Measurements from ENCODE around the gene RAB9A. TPM values are rescaled to one million over a fixed set of nuclear protein-coding genes. Genes with fewer than 3 reads are reported as not detected.

The RAB9A gene
- total RNA-seq, 1 experiment from 2014 or later, result 26.7 TPM

DNA sequence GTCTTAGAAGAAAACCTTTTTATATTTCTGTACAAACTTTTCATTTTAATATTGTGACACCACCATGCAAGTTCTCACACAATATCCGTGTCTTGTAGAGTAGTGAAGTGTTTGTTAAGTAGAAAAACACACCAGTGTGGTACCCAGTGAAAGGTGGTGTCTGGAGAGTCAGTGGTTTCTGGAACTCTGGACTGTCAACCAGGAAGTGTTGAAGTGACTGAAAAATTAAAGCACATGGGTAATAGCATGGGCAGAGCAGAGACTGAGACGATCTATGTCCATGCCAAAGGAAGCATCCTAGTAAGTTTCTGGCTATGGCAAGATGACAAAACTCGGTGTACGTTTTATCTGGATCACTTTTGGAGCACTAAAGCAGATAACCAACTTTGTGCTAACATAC, 22.2 kb downstream of the RAB9A start:
- no peak overlapping the region for H2AFZ ChIP-seq
- H3K9me3 ChIP-seq (ENCODE audit: insufficient read depth, low read depth), result no peaks in the 10 kb centered on the region
- H3K4me3 ChIP-seq, result no peak overlapping the region
- no peaks in the 10 kb centered on the region for H3K9me2 ChIP-seq (ENCODE audit: insufficient read depth)
- no peaks in the 10 kb centered on the region; the same call in 1 of the 2 replicates for H3F3A ChIP-seq (ENCODE audit: insufficient read depth, low read depth)
- no peaks in the 10 kb centered on the region for H4K20me1 ChIP-seq (ENCODE audit: insufficient read depth)
- CTCF ChIA-PET, result no interaction called here
- no peak overlapping the region for H3K4me2 ChIP-seq
- no TSS peak for BruUV-seq (replicated peaks)
- H3K79me2 ChIP-seq (ENCODE audit: low read depth), result 0 out of 2 replicates have a peak, but pooled peaks cover 4% of the 10 kb centered on the region
- intact Hi-C loops (cut with micrococcal nuclease; ENCODE audit: unreplicated experiment), result no loop called here
- no peaks in the 10 kb centered on the region for H3K27me3 ChIP-seq (ENCODE audit: insufficient read depth, low read depth)
- H3K4me1 ChIP-seq (replicated peaks; ENCODE audit: insufficient read depth), result no peaks in the 10 kb centered on the region
- no peak overlapping the region for H3K27ac ChIP-seq
- H3K36me3 ChIP-seq (ENCODE audit: low read depth), result peaks cover 4% of the 10 kb centered on the region; the same call in 1 of the 2 replicates
- DNase-seq, result no peak
- no peak for TF ChIP-seq EZH2 (IDR thresholded peaks at IDR 0.05; ENCODE audit: low read depth)
- TF ChIP-seq, protein P1, sequence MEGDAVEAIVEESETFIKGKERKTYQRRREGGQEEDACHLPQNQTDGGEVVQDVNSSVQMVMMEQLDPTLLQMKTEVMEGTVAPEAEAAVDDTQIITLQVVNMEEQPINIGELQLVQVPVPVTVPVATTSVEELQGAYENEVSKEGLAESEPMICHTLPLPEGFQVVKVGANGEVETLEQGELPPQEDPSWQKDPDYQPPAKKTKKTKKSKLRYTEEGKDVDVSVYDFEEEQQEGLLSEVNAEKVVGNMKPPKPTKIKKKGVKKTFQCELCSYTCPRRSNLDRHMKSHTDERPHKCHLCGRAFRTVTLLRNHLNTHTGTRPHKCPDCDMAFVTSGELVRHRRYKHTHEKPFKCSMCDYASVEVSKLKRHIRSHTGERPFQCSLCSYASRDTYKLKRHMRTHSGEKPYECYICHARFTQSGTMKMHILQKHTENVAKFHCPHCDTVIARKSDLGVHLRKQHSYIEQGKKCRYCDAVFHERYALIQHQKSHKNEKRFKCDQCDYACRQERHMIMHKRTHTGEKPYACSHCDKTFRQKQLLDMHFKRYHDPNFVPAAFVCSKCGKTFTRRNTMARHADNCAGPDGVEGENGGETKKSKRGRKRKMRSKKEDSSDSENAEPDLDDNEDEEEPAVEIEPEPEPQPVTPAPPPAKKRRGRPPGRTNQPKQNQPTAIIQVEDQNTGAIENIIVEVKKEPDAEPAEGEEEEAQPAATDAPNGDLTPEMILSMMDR (conservative IDR thresholded peaks at IDR 0.05), result no peak
- POLR2A ChIA-PET (ENCODE audit: unreplicated experiment), result no interaction called here

DNA sequence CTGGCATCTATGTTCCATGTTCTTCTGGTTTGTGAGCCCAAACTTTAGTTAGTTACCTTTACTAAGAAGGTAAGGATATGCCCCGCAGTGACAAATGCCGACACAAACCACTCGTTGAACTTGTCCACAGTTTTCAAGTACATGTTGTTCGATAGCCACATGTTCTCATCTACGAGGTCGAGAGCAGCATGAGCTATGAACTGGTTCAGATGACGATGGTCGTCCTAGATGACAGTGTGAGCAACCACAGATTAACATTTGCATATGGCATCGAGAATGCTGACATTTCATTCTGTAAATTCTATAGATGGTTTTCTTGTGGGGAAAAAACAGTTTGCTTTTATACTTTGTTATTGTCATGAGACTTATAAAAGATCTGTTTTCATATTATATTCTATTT, 27.5 kb downstream of the RAB9A start:
- BruUV-seq (replicated peaks), result no TSS peak
- Histone ChIP-seq H3K27ac (no peak overlapping the region), H4K20me1 (ENCODE audit: insufficient read depth) (no peaks in the 10 kb centered on the region), H3K4me2 (no peak overlapping the region), H3K9me2 (ENCODE audit: insufficient read depth) (no peaks in the 10 kb centered on the region), H3F3A (ENCODE audit: insufficient read depth, low read depth) (no peaks in the 10 kb centered on the region; the same call in 1 of the 2 replicates), H3K79me2 (ENCODE audit: low read depth) (peaks cover 20% of the 10 kb centered on the region), H3K4me1 (replicated peaks; ENCODE audit: insufficient read depth) (peaks cover 5% of the 10 kb centered on the region), H3K9me3 (ENCODE audit: insufficient read depth, low read depth) (no peaks in the 10 kb centered on the region), H2AFZ (no peak overlapping the region), H3K27me3 (ENCODE audit: insufficient read depth, low read depth) (no peaks in the 10 kb centered on the region), H3K4me3 (no peak overlapping the region), H3K36me3 (ENCODE audit: low read depth) (peaks cover 4% of the 10 kb centered on the region; the same call in 1 of the 2 replicates)
- intact Hi-C loops (cut with micrococcal nuclease; ENCODE audit: unreplicated experiment), result no loop called here
- no peak for DNase-seq
- ChIA-PET POLR2A (ENCODE audit: unreplicated experiment) (no interaction called here), CTCF (no interaction called here)
- TF ChIP-seq, protein P1 (conservative IDR thresholded peaks at IDR 0.05), result no peak
- no peak for TF ChIP-seq EZH2 (IDR thresholded peaks at IDR 0.05; ENCODE audit: low read depth)

DNA sequence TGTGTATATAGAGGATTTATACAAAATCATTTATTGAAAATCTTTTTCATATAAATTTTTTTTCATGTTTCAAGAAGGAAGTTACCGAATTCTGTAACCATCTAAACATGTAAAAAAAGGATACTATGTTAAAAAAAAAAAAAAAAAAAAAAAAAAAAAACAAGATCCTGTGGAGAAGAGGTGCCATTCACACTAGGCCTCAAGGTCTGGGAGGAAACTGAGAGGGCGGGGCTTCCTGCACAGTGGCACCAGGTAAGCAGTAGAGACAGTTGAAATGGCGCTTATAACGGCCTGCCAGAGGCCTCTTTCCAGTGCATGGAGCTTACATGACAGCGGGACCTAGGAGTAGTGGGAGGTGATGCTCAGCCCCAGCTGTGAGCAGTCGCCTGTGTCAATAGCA, 28.0 kb downstream of the RAB9A start:
- POLR2A ChIA-PET (ENCODE audit: unreplicated experiment), result no interaction called here
- no peak for DNase-seq
- H3K36me3 ChIP-seq (ENCODE audit: low read depth), result peaks cover 4% of the 10 kb centered on the region; the same call in 1 of the 2 replicates
- H3K27me3 ChIP-seq (ENCODE audit: insufficient read depth, low read depth), result no peaks in the 10 kb centered on the region
- no peak overlapping the region for H2AFZ ChIP-seq
- no peak overlapping the region for H3K4me2 ChIP-seq
- H3K79me2 ChIP-seq (ENCODE audit: low read depth), result peaks cover 21% of the 10 kb centered on the region
- BruUV-seq (replicated peaks), result no TSS peak
- H3K9me2 ChIP-seq (ENCODE audit: insufficient read depth), result no peaks in the 10 kb centered on the region
- CTCF ChIA-PET, result no interaction called here
- H3K27ac ChIP-seq, result no peak overlapping the region
- H4K20me1 ChIP-seq (ENCODE audit: insufficient read depth), result no peaks in the 10 kb centered on the region
- H3K4me3 ChIP-seq, result no peak overlapping the region
- TF ChIP-seq, protein P1 (conservative IDR thresholded peaks at IDR 0.05), result no peak
- TF ChIP-seq EZH2 (IDR thresholded peaks at IDR 0.05; ENCODE audit: low read depth), result no peak
- no peaks in the 10 kb centered on the region for H3K9me3 ChIP-seq (ENCODE audit: insufficient read depth, low read depth)
- H3K4me1 ChIP-seq (replicated peaks; ENCODE audit: insufficient read depth), result peaks cover 10% of the 10 kb centered on the region
- intact Hi-C loops (cut with micrococcal nuclease; ENCODE audit: unreplicated experiment), result no loop called here
- H3F3A ChIP-seq (ENCODE audit: insufficient read depth, low read depth), result no peaks in the 10 kb centered on the region; the same call in 1 of the 2 replicates

Data from PC-9 (cell line).